ENCODE data around the gene PLIN4.
A peak's percentile ranks its signal among the peaks of the same experiment; 100 is the strongest.
"Not testable (repeated sequence)": the region's sequence is repeated elsewhere in the genome, so short reads cannot be mapped to it uniquely, and the experiment has no call there.

PLIN4 gene

GRCh38 chr19:4518345-4519171 is at the start of gene PLIN4:
PLIN4 (minus strand) TSS chr19:4518486; CDS start chr19:4518272, 214 bp downstream.
- DNase-seq (ENCODE audit: low spot score) = no peak

GRCh38 chr19:4567584-4568071 is 49.3 kb upstream of the PLIN4 start:
- peak; percentile 36 for DNase-seq (ENCODE audit: low spot score)

- no peak for DNase-seq (ENCODE audit: low spot score)
These were observed 48.2 kb upstream of the PLIN4 start for GRCh38 chr19:4566402-4567051.

- not testable (repeated sequence) for DNase-seq (ENCODE audit: low spot score)
These were observed 45.3 kb upstream of the PLIN4 start for GRCh38 chr19:4563562-4563961.

- DNase-seq (ENCODE audit: low spot score) = not testable (repeated sequence)
These were observed 43.8 kb upstream of the PLIN4 start for GRCh38 chr19:4562085-4562484.

GRCh38 chr19:4559569-4559968 is 41.3 kb upstream of the PLIN4 start, which contains the start of gene SEMA6B:
SEMA6B (minus strand) TSS chr19:4559684; CDS start chr19:4558457, 1,227 bp downstream.
- DNase-seq (ENCODE audit: low spot score) = no peak

GRCh38 chr19:4557971-4558941 is 40.0 kb upstream of the PLIN4 start:
- no peak for DNase-seq (ENCODE audit: low spot score)

- no peak for DNase-seq (ENCODE audit: low spot score)
These were observed 39.1 kb upstream of the PLIN4 start for GRCh38 chr19:4557144-4557970.

- DNase-seq (ENCODE audit: low spot score) = no peak
These were observed 38.4 kb upstream of the PLIN4 start for GRCh38 chr19:4556597-4557127.

- no peak for DNase-seq (ENCODE audit: low spot score)
These were observed 37.6 kb upstream of the PLIN4 start for GRCh38 chr19:4555657-4556561.

- no peak for DNase-seq (ENCODE audit: low spot score)
These were observed 36.4 kb upstream of the PLIN4 start for GRCh38 chr19:4554717-4555116.

GRCh38 chr19:4553775-4554174 is 35.5 kb upstream of the PLIN4 start:
- no peak for DNase-seq (ENCODE audit: low spot score)

- DNase-seq (ENCODE audit: low spot score) = no peak
These were observed 34.9 kb upstream of the PLIN4 start for GRCh38 chr19:4553092-4553695.

- DNase-seq (ENCODE audit: low spot score) = no peak
These were observed 34.2 kb upstream of the PLIN4 start for GRCh38 chr19:4552525-4552819.

GRCh38 chr19:4550479-4551050 is 32.3 kb upstream of the PLIN4 start:
- no peak for DNase-seq (ENCODE audit: low spot score)

- no peak for DNase-seq (ENCODE audit: low spot score)
These were observed 31.7 kb upstream of the PLIN4 start for GRCh38 chr19:4550018-4550417.

- DNase-seq (ENCODE audit: low spot score) = no peak
These were observed 29.9 kb upstream of the PLIN4 start for GRCh38 chr19:4548238-4548584.

GRCh38 chr19:4547303-4548237 is 29.3 kb upstream of the PLIN4 start:
- no peak for DNase-seq (ENCODE audit: low spot score)

Measured in CD4-positive, alpha-beta T cell treated with Interleukin-6 at 100 ng/mL for 8 hours (primary cell).